Left ventricle myocardium superior (tissue), 1 donor: ENCODE results near the gene VPS25. TPM values are rescaled to one million over a fixed set of nuclear protein-coding genes. Genes with fewer than 3 reads are reported as not detected.
"Not testable (repeated sequence)": the region's sequence is repeated elsewhere in the genome, so short reads cannot be mapped to it uniquely, and the experiment has no call there.

ENCODE experiments used
- ATAC-seq: fragments of 200-7000 bp; cut with Tn5 transposase; one replicate; pipeline ENCODE4 v1.9.1; 2020; ENCODE audit warnings: mild to moderate bottlenecking, moderate library complexity
- DNase-seq: peaks from one replicate; pipeline ENCODE4 v3.0.0-alpha.2; 2020
- intact Hi-C: fragments of 100-400 bp; cut with micrococcal nuclease; formaldehyde crosslinking; loops from one replicate; pipeline ENCODE4 v1.11.0; 2022
- total RNA-seq: library from RNA; stranded (reverse); fragmentation: NEBNext Ultra II Directional; extraction: Animal tissue kit (Norgen Biotek cat#: 25700); gene quantifications from one replicate; pipeline ENCODE4 v1.2.1, GENCODE V29; 2021
- donor health status: DM: no; HTN: yes; CAD: no; lungs with severe emphysema.

The VPS25 gene
- total RNA-seq, 1 donor from 2014 or later, result 29.6 TPM

DNA sequence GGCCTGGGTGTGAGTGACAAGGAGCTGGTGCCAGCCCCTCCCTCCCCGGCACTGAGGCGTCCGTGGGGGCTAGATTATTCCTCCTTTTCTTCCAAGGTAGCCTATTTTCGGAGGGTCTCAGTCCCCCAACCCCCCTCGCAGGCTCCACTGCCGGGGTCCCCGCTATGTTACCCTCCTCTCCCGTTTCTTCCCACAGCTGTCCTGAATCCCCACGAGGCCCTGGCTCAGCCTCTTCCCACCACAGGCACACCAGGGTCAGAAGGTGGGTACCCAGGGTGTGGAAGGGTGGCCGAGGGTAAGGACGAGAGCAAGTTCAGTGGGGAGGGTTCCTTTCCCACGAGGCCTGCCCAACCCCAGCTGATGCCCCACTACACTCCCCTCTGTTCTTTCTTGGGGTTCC is 11.6 kb upstream of the VPS25 start:
- no peak for ATAC-seq
- intact Hi-C loops, result no loop called here
- no peak for DNase-seq

- intact Hi-C loops, result no loop called here
- no peak for DNase-seq
- ATAC-seq, result no peak
These were observed 7.1 kb upstream of the VPS25 start for GRCh38 chr17:42766124-42766523.

- ATAC-seq (no peak), DNase-seq (no peak)
- intact Hi-C loops, result no loop called here
These were observed 5.7 kb upstream of the VPS25 start for GRCh38 chr17:42767512-42767911.

DNA sequence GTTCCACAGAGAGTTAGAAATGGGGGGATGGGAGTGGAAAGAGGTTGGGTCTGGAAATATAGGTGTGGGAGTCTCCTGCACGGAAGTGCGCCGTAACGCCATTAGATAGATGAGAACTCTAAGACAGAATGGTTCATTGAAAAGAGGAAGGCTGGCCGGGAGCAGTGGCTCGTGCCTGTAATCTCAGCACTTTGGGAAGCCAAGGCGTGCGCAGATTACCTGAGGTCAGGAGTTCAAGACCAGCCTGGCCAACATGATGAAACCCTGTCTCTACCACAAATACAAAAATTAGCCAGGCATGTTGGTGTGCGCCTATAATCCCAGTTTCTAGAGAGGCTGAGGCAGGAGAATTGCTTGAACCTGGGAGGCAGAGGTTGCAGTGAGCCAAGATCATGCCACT is 5.2 kb upstream of the VPS25 start:
- intact Hi-C loops, ATAC-seq, DNase-seq: not testable (repeated sequence)

DNA sequence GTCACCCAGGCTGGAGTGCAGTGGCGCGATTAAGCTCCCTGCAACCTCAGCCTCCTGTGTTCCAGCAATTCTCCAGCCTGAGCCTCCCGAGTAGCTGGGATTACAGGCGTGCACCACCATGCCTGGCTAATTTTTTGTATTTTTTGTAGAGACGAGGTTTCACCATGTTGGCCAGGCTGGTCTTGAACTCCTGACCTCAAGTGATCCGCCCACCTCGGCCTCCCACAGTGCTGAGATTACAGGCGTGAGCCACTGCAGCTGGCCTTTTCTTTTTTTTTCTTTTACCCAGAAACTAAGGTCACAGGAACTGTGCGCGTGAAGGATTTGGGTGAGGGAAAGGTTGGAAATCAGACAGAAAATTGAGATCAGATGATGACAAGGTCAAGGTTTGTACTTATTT is 3.3 kb upstream of the VPS25 start:
- ATAC-seq, intact Hi-C loops, DNase-seq: not testable (repeated sequence)

GRCh38 chr17:42772945-42773289 is 332 bp upstream of the VPS25 start:
- intact Hi-C loops, result no loop called here
- DNase-seq (no peak), ATAC-seq (no peak)

GRCh38 chr17:42774066-42774745 is 957 bp downstream of the VPS25 start:
- intact Hi-C loops, result no loop called here
- ATAC-seq (no peak), DNase-seq (no peak)

GRCh38 chr17:42775534-42776098 is 2.4 kb downstream of the VPS25 start:
- intact Hi-C loops, result no loop called here
- no peak for ATAC-seq
- DNase-seq, result no peak

- intact Hi-C loops, result no loop called here
- no peak for DNase-seq
These were observed 5.3 kb downstream of the VPS25 start for GRCh38 chr17:42778570-42778969.

DNA sequence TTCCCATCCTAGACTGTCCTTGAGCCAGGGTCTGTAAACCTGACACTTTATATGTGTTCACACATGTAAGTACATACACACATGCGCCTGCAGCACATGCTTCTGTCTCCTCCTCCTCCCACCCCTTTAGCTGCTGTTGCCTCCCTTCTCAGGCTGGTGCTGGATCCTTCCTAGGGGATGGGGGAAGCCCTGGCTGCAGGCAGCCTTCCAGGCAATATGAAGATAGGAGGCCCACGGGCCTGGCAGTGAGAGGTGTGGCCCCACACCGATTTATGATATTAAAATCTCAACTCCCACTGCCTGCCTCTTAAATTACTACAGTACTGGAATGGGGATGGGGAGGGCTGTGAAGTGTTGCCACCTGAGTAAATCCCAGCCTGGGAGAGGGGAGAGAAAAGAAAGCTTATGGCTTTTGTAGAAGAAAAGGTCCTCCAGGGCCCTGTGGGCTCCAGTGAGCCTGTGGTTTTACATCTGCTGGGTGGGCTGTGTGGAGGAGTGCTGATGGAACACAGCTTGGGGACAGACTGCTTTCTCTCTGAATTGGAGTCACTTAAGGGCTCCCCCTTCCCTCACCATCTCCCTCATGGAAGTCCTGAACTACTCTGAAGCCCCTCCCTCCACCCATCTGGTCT is 6.2 kb downstream of the VPS25 start:
- DNase-seq (no peak), ATAC-seq (no peak)
- intact Hi-C loops, result no loop called here

More at GRCh38 chr17:42778570-42778969, 5.3 kb downstream of the VPS25 start:
- no peak for ATAC-seq

DNA sequence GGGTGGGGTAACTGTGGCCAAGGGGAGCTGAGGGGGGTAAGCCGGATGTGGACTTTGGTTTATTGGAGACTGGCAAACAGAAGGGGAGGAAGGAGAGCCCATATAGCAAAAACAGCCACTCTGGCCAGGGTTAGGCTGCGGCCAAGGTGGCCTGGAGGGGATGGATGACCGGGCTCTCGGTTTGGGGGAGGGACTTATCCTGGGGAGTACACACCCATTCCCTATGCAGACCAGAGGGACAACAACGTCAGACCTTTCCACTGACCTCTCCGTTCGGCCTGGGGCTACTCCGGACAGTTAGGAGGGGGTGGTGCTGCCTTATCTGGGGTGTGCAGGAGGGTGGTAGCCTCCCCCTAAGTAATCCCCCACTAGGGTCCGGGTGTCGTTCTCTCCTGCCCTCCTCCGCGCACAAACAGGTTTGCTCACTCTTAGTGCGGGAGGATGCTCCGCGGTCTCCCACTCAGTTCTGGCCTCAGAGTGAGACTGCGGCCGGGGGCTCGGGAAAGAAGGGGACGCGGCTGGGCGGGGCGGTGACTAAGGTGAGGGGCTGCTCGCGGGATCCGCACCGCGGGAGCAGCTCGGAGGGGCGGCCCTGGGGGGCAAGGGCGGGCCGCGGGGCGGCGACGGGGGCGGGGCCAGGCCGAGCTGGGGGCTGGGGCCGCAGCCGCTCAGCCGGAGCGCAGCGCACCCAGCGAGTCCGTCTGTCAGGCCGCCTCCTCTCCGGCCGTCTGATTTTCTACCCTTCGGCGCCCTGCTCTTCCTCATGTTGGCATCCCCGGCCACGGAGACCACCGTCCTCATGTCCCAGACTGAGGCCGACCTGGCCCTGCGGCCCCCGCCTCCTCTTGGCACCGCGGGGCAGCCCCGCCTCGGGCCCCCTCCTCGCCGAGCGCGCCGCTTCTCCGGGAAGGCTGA is 6.9 kb downstream of the VPS25 start, which contains the start of gene WNK4:
WNK4 (plus strand) TSS at position 675 of the 915 bp plus-strand sequence; CDS start at position 764, 89 bp downstream.
- ATAC-seq (peak; percentile 57), DNase-seq (no peak)
- intact Hi-C loops, result no loop called here

DNA sequence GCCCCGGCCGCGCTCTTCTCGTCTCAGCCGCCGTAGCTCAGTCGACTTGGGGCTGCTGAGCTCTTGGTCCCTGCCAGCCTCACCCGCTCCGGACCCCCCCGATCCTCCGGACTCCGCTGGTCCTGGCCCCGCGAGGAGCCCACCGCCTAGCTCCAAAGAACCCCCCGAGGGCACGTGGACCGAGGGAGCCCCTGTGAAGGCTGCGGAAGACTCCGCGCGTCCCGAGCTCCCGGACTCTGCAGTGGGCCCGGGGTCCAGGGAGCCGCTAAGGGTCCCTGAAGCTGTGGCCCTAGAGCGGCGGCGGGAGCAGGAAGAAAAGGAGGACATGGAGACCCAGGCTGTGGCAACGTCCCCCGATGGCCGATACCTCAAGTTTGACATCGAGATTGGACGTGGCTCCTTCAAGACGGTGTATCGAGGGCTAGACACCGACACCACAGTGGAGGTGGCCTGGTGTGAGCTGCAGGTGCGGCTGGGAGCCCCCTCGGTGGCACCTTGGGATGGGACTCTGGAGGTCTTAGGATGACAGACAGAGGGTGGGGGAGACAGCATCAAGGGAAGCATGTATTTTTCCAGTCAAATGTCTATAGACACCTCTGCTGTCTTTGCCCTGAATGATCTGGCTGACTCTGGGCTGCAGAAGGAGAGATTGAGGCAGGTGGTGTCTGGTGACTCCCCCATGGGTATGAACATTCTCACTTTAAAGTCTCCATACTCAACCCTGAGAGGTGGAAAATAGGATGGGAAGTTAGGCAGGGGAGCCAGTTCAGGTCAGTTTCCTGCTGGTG is 7.8 kb downstream of the VPS25 start:
- DNase-seq (no peak), ATAC-seq (no peak)
- intact Hi-C loops, result no loop called here

DNA sequence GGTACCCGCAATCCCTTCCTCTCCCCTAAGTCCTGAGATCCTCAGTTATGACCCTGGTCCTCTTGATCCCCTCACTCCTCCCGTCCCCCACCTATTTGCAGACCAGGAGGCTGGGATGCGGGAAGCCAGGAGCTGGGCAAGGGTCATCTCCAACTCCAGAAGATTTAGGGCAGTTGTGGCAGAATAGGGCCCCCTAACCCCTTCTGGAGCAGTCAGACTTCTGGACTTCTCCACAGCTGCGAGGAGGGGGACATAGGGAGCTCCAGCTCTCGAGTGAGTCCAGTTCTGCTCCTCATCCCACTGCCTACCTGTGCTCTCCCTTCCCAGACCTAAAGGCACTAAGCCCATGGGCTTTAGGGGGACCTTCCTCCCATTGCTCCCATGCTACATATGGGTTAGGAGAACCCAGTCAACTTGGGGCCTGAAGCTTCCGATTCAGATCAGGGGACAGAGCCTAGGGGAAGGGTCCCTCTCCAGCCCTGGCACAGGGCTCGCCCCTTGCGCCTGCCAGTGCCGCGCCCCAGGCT is 8.5 kb downstream of the VPS25 start:
- intact Hi-C loops, result no loop called here
- ATAC-seq (no peak), DNase-seq (no peak)

- intact Hi-C loops, result no loop called here
- ATAC-seq, result no peak
- no peak for DNase-seq
These were observed 9.2 kb downstream of the VPS25 start for GRCh38 chr17:42782166-42783061.

DNA sequence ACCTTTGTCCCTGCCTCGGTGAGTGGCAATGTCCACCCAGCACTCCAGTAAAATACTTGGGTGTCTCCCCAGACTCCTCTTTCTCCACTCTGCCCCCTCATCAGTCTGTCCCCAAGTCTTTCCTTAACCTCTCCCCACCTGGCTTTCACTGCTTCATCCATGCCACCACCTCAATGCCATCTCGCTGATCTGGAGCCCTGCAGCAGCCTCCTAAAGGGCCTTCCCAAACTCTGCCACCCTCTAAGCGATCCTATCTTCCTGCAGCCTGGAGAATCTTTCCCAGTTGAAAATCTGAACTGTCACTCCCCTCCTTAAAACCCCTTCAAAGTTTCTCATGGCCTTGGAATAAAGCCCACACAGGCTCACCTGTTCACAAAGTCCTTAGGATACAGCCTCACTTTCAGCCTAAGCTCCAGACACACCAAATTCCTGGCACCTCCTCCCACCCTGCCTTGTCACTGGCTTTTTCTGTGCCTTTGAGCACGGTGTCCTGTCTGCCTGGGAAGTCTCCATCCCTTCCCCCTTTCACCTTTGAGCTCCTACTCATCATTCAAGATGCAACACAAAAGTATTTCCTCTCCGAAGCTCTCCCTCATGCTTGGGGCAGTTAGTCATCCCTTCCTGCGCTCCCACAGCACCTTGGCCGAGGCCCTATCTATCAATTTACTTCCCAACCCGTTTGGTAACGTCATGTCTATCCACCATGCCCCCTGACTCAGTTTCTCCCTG is 10.0 kb downstream of the VPS25 start:
- ATAC-seq, result no peak
- DNase-seq, result no peak
- intact Hi-C loops, result no loop called here

GRCh38 chr17:42783791-42784138 is 10.5 kb downstream of the VPS25 start:
- DNase-seq (no peak), ATAC-seq (no peak)
- intact Hi-C loops, result no loop called here

DNA sequence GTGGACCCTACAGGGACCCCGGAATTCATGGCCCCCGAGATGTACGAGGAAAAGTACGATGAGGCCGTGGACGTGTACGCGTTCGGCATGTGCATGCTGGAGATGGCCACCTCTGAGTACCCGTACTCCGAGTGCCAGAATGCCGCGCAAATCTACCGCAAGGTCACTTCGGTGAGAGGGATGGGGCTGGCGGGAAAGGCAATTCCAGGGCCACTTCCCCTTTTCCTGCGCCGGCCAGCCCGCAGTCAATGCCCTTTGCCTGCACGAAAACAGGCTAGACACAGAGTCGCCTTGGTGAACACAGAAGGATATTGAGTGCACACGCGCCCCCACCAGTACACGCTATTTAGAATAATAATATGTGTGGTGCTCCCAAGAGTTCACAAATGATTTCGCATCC is 11.2 kb downstream of the VPS25 start:
- intact Hi-C loops, result no loop called here
- ATAC-seq (no peak), DNase-seq (no peak)
